Activated T-cell treated with anti-CD3 and anti-CD28 coated beads, Interleukin-2, amount 50 U/mL, for 4 hours (primary cell): ENCODE measurements around the gene COL5A2. TPM values are rescaled to one million over a fixed set of nuclear protein-coding genes. Genes with fewer than 3 reads are reported as not detected.
A peak's percentile ranks its signal among the peaks of the same experiment; 100 is the strongest.

Experiments
- ATAC-seq, 2 donors: fragments of 200-7000 bp; cut with Tn5 transposase; one replicate each; pipeline ENCODE4 v1.10.0; 2021
- DNase-seq: peaks from one replicate; pipeline ENCODE4 v3.0.0-alpha.2; 2020
- H3K27me3 Mint-ChIP-seq: one replicate; pipeline ENCODE4 v1.8.0; 2021; ENCODE audit warnings: low read depth, mixed read lengths
- H3K36me3 Mint-ChIP-seq: one replicate; pipeline ENCODE4 v1.8.0; 2022; ENCODE audit warnings: mixed read lengths; ENCODE audit not compliant: insufficient read depth
- H3K4me1 Mint-ChIP-seq: one replicate; pipeline ENCODE4 v1.8.0; 2021; ENCODE audit warnings: low read depth, mixed read lengths
- H3K4me3 Mint-ChIP-seq: one replicate; pipeline ENCODE4 v1.8.0; 2021; ENCODE audit warnings: mild to moderate bottlenecking, moderate library complexity, mixed read lengths
- H3K9me3 Mint-ChIP-seq: one replicate; pipeline ENCODE4 v1.8.0; 2021; ENCODE audit warnings: mixed read lengths
- total RNA-seq, 3 donors: library from RNA; stranded (reverse); gene quantifications; one replicate each; pipeline ENCODE4 v1.2.1, GENCODE V29; 2021

The COL5A2 gene
- total RNA-seq, 3 donors from 2014 or later: 2.1 to 9.5 (median 4.4) TPM

- Mint-ChIP-seq H3K4me1 (no peaks in the 10 kb centered on the region), H3K9me3 (no peaks in the 10 kb centered on the region), H3K27me3 (no peaks in the 10 kb centered on the region), H3K4me3 (no peak overlapping the region), H3K36me3 (no peaks in the 10 kb centered on the region)
- ATAC-seq: no peak
- DNase-seq: no peak
Measured at GRCh38 chr2:189116087-189116486, 63.5 kb downstream of the COL5A2 start.

- H3K9me3 Mint-ChIP-seq: no peaks in the 10 kb centered on the region
- DNase-seq (no peak), ATAC-seq (no peak)
- H3K36me3 Mint-ChIP-seq: no peaks in the 10 kb centered on the region
- no peak overlapping the region for H3K4me3 Mint-ChIP-seq
- H3K27me3 Mint-ChIP-seq: no peaks in the 10 kb centered on the region
- H3K4me1 Mint-ChIP-seq: no peaks in the 10 kb centered on the region
Measured at GRCh38 chr2:189115126-189115525, 64.4 kb downstream of the COL5A2 start.

DNA sequence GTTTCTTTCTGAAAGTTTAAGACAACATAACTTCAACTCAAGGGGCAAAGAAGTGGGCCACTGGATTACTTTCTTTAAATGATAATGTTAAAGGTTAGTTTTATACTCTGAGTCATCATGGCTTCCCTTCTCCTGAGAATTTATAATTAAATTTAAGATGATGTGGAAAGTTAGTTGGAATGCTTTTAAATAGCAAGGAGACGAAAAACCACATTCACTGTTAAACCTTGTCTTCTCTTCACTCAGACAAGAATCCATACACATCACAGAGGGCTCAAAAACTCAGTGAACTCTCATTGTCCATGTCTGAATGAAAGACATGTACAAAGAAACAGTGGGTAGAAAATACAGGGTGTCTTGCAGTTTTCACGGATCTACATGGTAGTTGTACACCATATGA lies 65.6 kb downstream of the COL5A2 start:
- no peaks in the 10 kb centered on the region for H3K27me3 Mint-ChIP-seq
- ATAC-seq (no peak), DNase-seq (no peak)
- H3K36me3 Mint-ChIP-seq: no peaks in the 10 kb centered on the region
- no peak overlapping the region for H3K4me3 Mint-ChIP-seq
- H3K9me3 Mint-ChIP-seq: no peaks in the 10 kb centered on the region
- no peaks in the 10 kb centered on the region for H3K4me1 Mint-ChIP-seq

- Mint-ChIP-seq H3K4me3 (no peak overlapping the region), H3K27me3 (no peaks in the 10 kb centered on the region), H3K9me3 (no peaks in the 10 kb centered on the region), H3K4me1 (peaks cover 2% of the 10 kb centered on the region), H3K36me3 (no peaks in the 10 kb centered on the region)
- DNase-seq (no peak), ATAC-seq (no peak)
Measured at GRCh38 chr2:189111063-189111715, 68.4 kb downstream of the COL5A2 start.

- Mint-ChIP-seq H3K36me3 (no peaks in the 10 kb centered on the region), H3K4me1 (peaks cover 8% of the 10 kb centered on the region), H3K9me3 (no peaks in the 10 kb centered on the region), H3K27me3 (no peaks in the 10 kb centered on the region), H3K4me3 (no peak overlapping the region)
- peak in 1 of 2 donors; percentile 18 for ATAC-seq
- DNase-seq: no peak
Measured at GRCh38 chr2:189109921-189110397, 69.6 kb downstream of the COL5A2 start.

- Mint-ChIP-seq H3K9me3 (no peaks in the 10 kb centered on the region), H3K36me3 (no peaks in the 10 kb centered on the region), H3K27me3 (no peaks in the 10 kb centered on the region), H3K4me3 (no peak overlapping the region), H3K4me1 (peaks cover 11% of the 10 kb centered on the region)
- DNase-seq: no peak
- ATAC-seq: no peak
Measured at GRCh38 chr2:189104934-189105333, 74.6 kb downstream of the COL5A2 start.

- Mint-ChIP-seq H3K27me3 (no peaks in the 10 kb centered on the region), H3K4me3 (no peak overlapping the region), H3K9me3 (no peaks in the 10 kb centered on the region), H3K36me3 (no peaks in the 10 kb centered on the region), H3K4me1 (peaks cover 11% of the 10 kb centered on the region)
- no peak for ATAC-seq
- DNase-seq: no peak
Measured at GRCh38 chr2:189102735-189103134, 76.8 kb downstream of the COL5A2 start.

DNA sequence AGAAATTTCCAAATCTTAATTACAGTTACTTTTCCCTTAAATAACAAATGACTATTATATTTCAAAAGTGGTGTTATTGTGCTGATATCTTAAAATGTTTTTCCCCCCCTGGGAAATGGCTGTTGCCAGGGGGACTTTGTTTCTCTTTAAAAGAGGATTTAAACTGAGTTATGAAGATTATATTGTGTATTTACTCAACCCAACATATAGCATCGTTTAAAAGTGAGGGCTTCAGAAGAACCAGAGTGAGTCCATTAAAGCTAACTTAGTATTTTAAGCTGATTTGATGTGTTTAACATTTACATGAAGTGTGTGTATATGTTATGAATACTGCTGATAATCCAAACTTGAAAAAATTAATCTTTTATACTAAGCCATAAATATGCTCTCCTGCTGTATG lies 81.6 kb downstream of the COL5A2 start:
- Mint-ChIP-seq H3K4me1 (no peaks in the 10 kb centered on the region), H3K9me3 (no peaks in the 10 kb centered on the region), H3K27me3 (no peaks in the 10 kb centered on the region), H3K4me3 (no peak overlapping the region), H3K36me3 (no peaks in the 10 kb centered on the region)
- no peak for ATAC-seq
- no peak for DNase-seq

- no peaks in the 10 kb centered on the region for H3K27me3 Mint-ChIP-seq
- no peak for DNase-seq
- no peaks in the 10 kb centered on the region for H3K36me3 Mint-ChIP-seq
- H3K4me1 Mint-ChIP-seq: no peaks in the 10 kb centered on the region
- H3K9me3 Mint-ChIP-seq: no peaks in the 10 kb centered on the region
- no peak for ATAC-seq
- H3K4me3 Mint-ChIP-seq: no peak overlapping the region
Measured at GRCh38 chr2:189096769-189097447, 82.7 kb downstream of the COL5A2 start.

DNA sequence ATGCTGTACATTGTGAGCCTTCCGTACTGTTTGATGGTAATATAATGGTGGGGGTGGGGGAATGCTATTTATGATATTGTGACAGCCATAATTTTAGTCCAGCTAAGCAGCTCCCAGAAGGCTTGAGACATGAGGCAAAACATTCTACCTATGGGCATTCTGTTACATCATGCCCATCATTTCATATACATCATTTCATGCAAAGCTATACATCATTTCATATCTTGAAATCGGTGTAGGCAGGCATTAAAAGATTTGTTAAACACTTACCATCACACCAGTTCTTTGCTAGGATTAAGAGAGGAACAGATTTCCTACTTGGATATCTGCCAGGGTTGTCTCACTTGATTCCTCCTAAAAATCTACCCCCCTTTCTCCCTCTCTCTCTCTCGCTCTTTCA lies 84.5 kb downstream of the COL5A2 start:
- no peaks in the 10 kb centered on the region for H3K27me3 Mint-ChIP-seq
- H3K4me1 Mint-ChIP-seq: peaks cover 2% of the 10 kb centered on the region
- H3K9me3 Mint-ChIP-seq: no peaks in the 10 kb centered on the region
- no peaks in the 10 kb centered on the region for H3K36me3 Mint-ChIP-seq
- DNase-seq (no peak), ATAC-seq (no peak)
- no peak overlapping the region for H3K4me3 Mint-ChIP-seq

GRCh38 chr2:189092936-189093335 lies 86.6 kb downstream of the COL5A2 start:
- DNase-seq (no peak), ATAC-seq (no peak)
- H3K4me3 Mint-ChIP-seq: no peak overlapping the region
- H3K27me3 Mint-ChIP-seq: no peaks in the 10 kb centered on the region
- H3K4me1 Mint-ChIP-seq: peaks cover 6% of the 10 kb centered on the region
- H3K9me3 Mint-ChIP-seq: no peaks in the 10 kb centered on the region
- H3K36me3 Mint-ChIP-seq: no peaks in the 10 kb centered on the region

- Mint-ChIP-seq H3K9me3 (no peaks in the 10 kb centered on the region), H3K4me1 (peaks cover 6% of the 10 kb centered on the region), H3K36me3 (no peaks in the 10 kb centered on the region), H3K4me3 (no peak overlapping the region), H3K27me3 (no peaks in the 10 kb centered on the region)
- no peak for DNase-seq
- ATAC-seq: no peak
Measured at GRCh38 chr2:189091253-189091652, 88.3 kb downstream of the COL5A2 start.

GRCh38 chr2:189088591-189089205 lies 90.9 kb downstream of the COL5A2 start:
- Mint-ChIP-seq H3K36me3 (no peaks in the 10 kb centered on the region), H3K4me3 (no peak overlapping the region), H3K4me1 (peaks cover 6% of the 10 kb centered on the region), H3K27me3 (no peaks in the 10 kb centered on the region), H3K9me3 (no peaks in the 10 kb centered on the region)
- ATAC-seq (no peak), DNase-seq (no peak)

GRCh38 chr2:189086710-189087109 lies 92.9 kb downstream of the COL5A2 start:
- H3K4me1 Mint-ChIP-seq: peaks cover 6% of the 10 kb centered on the region
- H3K36me3 Mint-ChIP-seq: no peaks in the 10 kb centered on the region
- no peak for ATAC-seq
- H3K9me3 Mint-ChIP-seq: no peaks in the 10 kb centered on the region
- DNase-seq: no peak
- no peak overlapping the region for H3K4me3 Mint-ChIP-seq
- no peaks in the 10 kb centered on the region for H3K27me3 Mint-ChIP-seq

GRCh38 chr2:189086250-189086649 lies 93.3 kb downstream of the COL5A2 start:
- peaks cover 6% of the 10 kb centered on the region for H3K4me1 Mint-ChIP-seq
- no peak for DNase-seq
- no peaks in the 10 kb centered on the region for H3K9me3 Mint-ChIP-seq
- ATAC-seq: no peak
- no peak overlapping the region for H3K4me3 Mint-ChIP-seq
- no peaks in the 10 kb centered on the region for H3K27me3 Mint-ChIP-seq
- H3K36me3 Mint-ChIP-seq: no peaks in the 10 kb centered on the region
